Raji (cell line): Measurements from ENCODE around the gene SLC9A5.

ENCODE experiments used
- POLR2A ChIP-seq: IDR thresholded peaks from 2 replicates; pipeline ENCODE4 v1.6.1; 2011; ENCODE audit warnings: low read depth, low read length, control low read depth; ENCODE audit not compliant: insufficient read depth

Gene SLC9A5

GRCh38 chr16:67277999-67278772, 29.4 kb downstream of the SLC9A5 start:
- TF ChIP-seq POLR2A, result no peak

- TF ChIP-seq POLR2A, result no peak
Measured at GRCh38 chr16:67278773-67279295, 30.1 kb downstream of the SLC9A5 start.

- peak; percentile 50 for TF ChIP-seq POLR2A
Measured at GRCh38 chr16:67279296-67280089, 30.7 kb downstream of the SLC9A5 start, which contains the start of gene PLEKHG4. Gene PLEKHG4, plus strand, starts transcription at chr16:67279532. Its CDS starts 513 bp downstream, at chr16:67280045.

GRCh38 chr16:67280090-67281015, 31.6 kb downstream of the SLC9A5 start:
- no peak for TF ChIP-seq POLR2A

- no peak for TF ChIP-seq POLR2A
Measured at GRCh38 chr16:67281536-67282446, 33.0 kb downstream of the SLC9A5 start.

- no peak for TF ChIP-seq POLR2A
Measured at GRCh38 chr16:67282447-67282805, 33.6 kb downstream of the SLC9A5 start.

- TF ChIP-seq POLR2A, result no peak
Measured at GRCh38 chr16:67283039-67283825, 34.5 kb downstream of the SLC9A5 start.

GRCh38 chr16:67283826-67284555, 35.2 kb downstream of the SLC9A5 start:
- no peak for TF ChIP-seq POLR2A

- no peak for TF ChIP-seq POLR2A
Measured at GRCh38 chr16:67284699-67285646, 36.2 kb downstream of the SLC9A5 start.

GRCh38 chr16:67286441-67287235, 37.9 kb downstream of the SLC9A5 start:
- TF ChIP-seq POLR2A, result no peak

GRCh38 chr16:67287960-67288359, 39.2 kb downstream of the SLC9A5 start:
- TF ChIP-seq POLR2A, result no peak
